GM21360 (cell line): Measurements from ENCODE around the gene SLC5A10.

Source experiments
- ATAC-seq: cut with Tn5 transposase; IDR thresholded peaks from one replicate; pipeline ENCODE4 v1.9.1; 2021; ENCODE audit warnings: mild to moderate bottlenecking, moderate library complexity; ENCODE audit not compliant: unreplicated experiment

The SLC5A10 gene

GRCh38 chr17:18981335-18981641, 29.3 kb downstream of the SLC5A10 start:
- ATAC-seq, result no peak

- ATAC-seq, result no peak
Measured at GRCh38 chr17:18981642-18982424, 29.9 kb downstream of the SLC5A10 start.

GRCh38 chr17:18984273-18985114, 32.5 kb downstream of the SLC5A10 start:
- ATAC-seq, result no peak

GRCh38 chr17:18985475-18985874, 33.5 kb downstream of the SLC5A10 start:
- no peak for ATAC-seq

- ATAC-seq, result no peak
Measured at GRCh38 chr17:18986541-18987229, 34.7 kb downstream of the SLC5A10 start.

GRCh38 chr17:18987230-18987610, 35.3 kb downstream of the SLC5A10 start:
- ATAC-seq, result no peak

- ATAC-seq, result no peak
Measured at GRCh38 chr17:18987862-18988545, 36.0 kb downstream of the SLC5A10 start.

GRCh38 chr17:18988546-18989173, 36.7 kb downstream of the SLC5A10 start:
- ATAC-seq, result no peak

GRCh38 chr17:18990331-18990730, 38.4 kb downstream of the SLC5A10 start:
- ATAC-seq, result no peak

- no peak for ATAC-seq
Measured at GRCh38 chr17:18991531-18992315, 39.8 kb downstream of the SLC5A10 start.

GRCh38 chr17:18992454-18993130, 40.6 kb downstream of the SLC5A10 start:
- ATAC-seq, result no peak

- no peak for ATAC-seq
Measured at GRCh38 chr17:18993905-18994526, 42.1 kb downstream of the SLC5A10 start.

- ATAC-seq, result no peak
Measured at GRCh38 chr17:18994631-18995030, 42.7 kb downstream of the SLC5A10 start.

- no peak for ATAC-seq
Measured at GRCh38 chr17:18995220-18995619, 43.3 kb downstream of the SLC5A10 start.

- ATAC-seq, result no peak
Measured at GRCh38 chr17:18996458-18996857, 44.5 kb downstream of the SLC5A10 start.

GRCh38 chr17:18997650-18998196, 45.8 kb downstream of the SLC5A10 start:
- no peak for ATAC-seq

- ATAC-seq, result no peak
Measured at GRCh38 chr17:18999394-18999793, 47.4 kb downstream of the SLC5A10 start.

- ATAC-seq, result no peak
Measured at GRCh38 chr17:18999911-19000310, 47.9 kb downstream of the SLC5A10 start.
